GM13977 (cell line): ENCODE data around the gene CNTFR.

ENCODE experiments used
- DNase-seq: peaks from one replicate; pipeline ENCODE4 v3.0.0; 2012; ENCODE audit warnings: low spot score
- CTCF ChIP-seq: IDR thresholded peaks from 2 replicates; pipeline ENCODE4 v1.5.1; 2012; ENCODE audit warnings: mild to moderate bottlenecking, control low read depth; ENCODE audit not compliant: insufficient read depth; ENCODE audit errors: extremely low read depth, missing control alignments
- in situ Hi-C: fragments of 300-500 bp; cut with MboI; formaldehyde crosslinking; loops from one replicate; pipeline ENCODE4 v1.12.0; 2022; ENCODE audit warnings: low sequenced_read_pairs, low pct_unique_long_range_greater_than_20kb, mixed read lengths, inconsistent platforms; ENCODE audit not compliant: unreplicated experiment

Gene CNTFR

GRCh38 chr9:34551751-34552605, 37.5 kb downstream of the CNTFR start:
- no peak for DNase-seq
- in situ Hi-C loops: no loop called here
- no peak for TF ChIP-seq CTCF

DNA sequence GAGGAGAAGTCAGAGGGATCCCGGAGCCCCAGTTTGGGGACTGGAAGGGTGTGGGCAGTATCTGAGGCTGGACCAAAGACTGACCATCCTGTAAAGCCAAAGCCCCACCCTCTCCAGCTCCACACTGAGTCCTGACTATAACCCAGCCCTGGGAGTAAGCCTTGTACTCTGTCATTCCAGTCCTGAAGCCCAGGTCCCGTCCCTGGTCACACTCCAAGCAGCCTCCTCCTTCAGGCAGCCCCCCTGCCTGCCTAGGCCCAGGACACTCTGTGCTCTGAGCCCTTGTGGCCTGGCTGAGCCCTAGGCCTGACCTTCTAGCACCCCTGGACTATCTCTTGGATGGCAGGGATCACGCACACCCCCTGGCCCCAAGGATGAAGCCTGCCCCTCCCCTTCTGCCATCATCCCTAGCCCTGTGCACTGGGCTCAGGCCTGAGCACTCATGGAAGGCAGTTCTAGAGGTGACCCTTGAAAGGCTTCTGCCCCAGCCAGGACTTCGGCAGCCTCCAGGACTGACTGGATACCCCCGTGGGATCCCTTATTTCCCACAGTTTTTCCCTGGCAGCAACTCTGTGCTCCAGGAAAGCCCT, 38.7 kb downstream of the CNTFR start:
- TF ChIP-seq CTCF: no peak
- in situ Hi-C loops: no loop called here
- DNase-seq: no peak

- DNase-seq: no peak
- TF ChIP-seq CTCF: no peak
- in situ Hi-C loops: no loop called here
Observed at GRCh38 chr9:34550016-34550680, 39.4 kb downstream of the CNTFR start.

GRCh38 chr9:34549407-34549732, 40.2 kb downstream of the CNTFR start:
- no peak for TF ChIP-seq CTCF
- in situ Hi-C loops: no loop called here
- no peak for DNase-seq

DNA sequence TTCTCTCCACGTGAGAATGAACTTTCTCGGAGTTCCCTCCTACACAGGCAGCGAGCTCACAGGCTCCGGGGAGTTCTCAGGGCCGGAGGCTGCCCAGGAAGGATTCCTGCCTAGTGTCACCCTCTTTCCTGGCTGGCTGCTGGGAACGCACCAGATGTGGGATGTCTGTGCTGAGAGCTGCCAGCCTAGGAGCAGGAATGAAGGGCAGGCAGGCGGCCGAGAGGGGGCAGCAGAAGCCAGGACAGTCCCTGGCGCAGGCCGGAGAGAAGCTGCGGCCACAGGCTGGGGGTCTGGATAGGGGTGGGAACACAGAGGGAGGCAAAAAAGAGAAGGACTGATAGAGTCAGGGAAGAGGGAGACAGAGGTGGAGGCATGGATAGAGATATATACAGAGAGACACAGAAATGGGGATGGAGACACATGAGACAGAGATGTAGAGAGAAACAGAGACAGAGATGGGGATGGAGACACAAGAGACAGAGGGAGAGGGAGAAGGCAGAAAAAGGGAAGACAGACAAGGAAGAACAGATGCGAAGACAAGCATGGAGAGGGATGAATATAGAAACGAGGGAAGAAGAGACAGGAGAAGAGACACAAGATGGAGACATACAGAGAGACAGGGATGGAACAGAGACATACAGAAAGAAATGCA, 41.4 kb downstream of the CNTFR start:
- in situ Hi-C loops: no loop called here
- peak; percentile 72 for DNase-seq
- TF ChIP-seq CTCF: peak; percentile 89

DNA sequence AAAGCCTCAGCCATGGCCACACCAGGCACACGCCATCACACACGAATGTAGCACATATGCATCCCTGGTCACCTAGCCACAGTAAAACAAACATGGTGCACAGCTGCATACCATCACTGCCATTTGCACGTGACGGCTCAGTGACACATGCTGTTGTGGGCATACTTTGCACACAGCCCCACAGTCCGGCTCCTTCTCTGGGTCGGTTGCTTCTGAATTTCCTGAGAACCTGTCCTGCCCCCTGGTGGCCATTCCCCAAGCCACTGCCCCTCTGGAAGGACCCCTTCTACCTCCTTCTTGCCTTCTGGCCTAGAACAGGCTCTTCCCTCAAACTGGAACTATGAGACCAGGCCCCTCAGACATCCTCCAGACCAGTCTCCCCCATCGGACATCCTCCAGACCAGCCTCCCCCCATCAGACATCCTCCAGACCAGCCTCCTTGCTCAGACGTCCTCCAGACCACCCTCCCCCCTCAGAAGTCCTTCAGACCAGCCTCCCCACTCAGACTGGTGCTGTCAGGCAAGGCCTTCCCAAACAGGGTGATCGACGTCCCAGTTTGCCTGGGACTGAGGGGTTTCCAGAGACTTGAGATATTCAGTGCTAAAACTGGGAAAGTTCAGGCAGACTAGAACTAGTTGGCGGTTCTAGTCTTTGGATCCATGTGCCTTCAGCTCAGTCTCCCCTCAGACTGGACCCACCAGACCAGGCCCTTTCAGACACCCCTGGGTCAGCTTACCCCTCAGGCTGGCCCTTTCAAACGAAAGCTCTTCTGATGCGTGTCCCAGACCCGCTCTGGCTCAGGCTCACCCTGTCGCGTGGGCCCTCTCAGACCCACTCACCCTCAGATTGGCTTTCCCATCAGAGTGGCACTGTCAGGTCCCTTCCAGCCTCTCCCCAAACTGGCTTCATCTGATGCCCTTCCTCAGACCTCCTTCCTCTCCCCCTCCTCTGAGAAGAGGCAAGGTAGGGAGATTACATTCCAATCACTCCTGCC, 42.4 kb downstream of the CNTFR start:
- in situ Hi-C loops: no loop called here
- TF ChIP-seq CTCF: peak; percentile 65
- no peak for DNase-seq
